ENCODE data around the gene TMUB1. TPM values are rescaled to one million over a fixed set of nuclear protein-coding genes. Genes with fewer than 3 reads are reported as not detected.
A peak's percentile ranks its signal among the peaks of the same experiment; 100 is the strongest.

TMUB1 gene
- total and polyA plus RNA-seq, 9 of the 15 experiments (the other 6 are each of a cell fraction or from before 2014, with no cell fraction given), result 0.14 to 241 (median 74.1) TPM

DNA sequence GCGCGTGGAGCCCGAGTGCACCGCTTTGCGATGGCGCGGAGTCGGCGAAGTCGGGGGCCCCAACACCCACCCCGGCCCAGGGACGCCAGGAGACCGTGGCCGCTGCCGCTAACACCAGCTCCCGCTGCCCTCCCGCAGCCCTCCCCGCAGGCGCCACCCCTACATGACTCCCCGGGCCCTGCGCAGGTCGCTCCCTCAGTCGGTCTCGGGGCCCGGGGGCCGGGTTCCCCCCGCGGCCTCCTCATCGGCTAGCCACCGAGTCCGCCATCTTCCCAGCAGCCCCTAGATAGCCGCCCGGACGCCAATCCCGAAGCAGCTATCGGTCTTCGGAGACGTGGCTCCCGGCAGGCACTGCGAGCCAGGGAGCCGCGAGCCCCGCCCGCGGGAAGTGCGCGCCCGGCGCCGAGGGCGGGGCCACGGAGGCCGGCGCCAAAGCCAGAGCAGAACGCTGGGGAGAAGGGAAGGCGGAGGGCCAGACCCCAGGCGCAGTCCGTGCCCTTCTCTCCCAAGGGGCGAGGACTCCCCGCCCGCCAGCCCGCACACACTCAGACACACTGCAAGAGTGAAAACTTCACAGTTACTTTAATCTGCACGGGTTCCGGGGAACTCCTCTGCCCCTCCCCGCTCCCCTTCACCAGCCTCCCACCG is 2.6 kb downstream of the TMUB1 start, which contains the start of gene FASTK (continued):
- TF ChIP-seq SREBF2 (CRISPR knock-in tag; IDR thresholded peaks at IDR 0.05) (no peak), FUS (optimal IDR thresholded peaks at IDR 0.05; ENCODE audit: low read depth, low read length) (peak; percentile 68), PHB (CRISPR knock-in tag; IDR thresholded peaks at IDR 0.05) (peak; percentile 85; the same call in 1 of the 2 replicates), ZKSCAN1 (IDR thresholded peaks at IDR 0.05; ENCODE audit: low read depth, low read length) (0 out of 2 replicates have a peak, but pooled peaks have one; percentile 19), RBM39 (optimal IDR thresholded peaks at IDR 0.05; ENCODE audit: low read depth, low read length) (no peak), NFRKB (IDR thresholded peaks at IDR 0.05; ENCODE audit: low read depth) (peak; percentile 92; the same call in 1 of the 2 replicates), GABPB1 (CRISPR knock-in tag; IDR thresholded peaks at IDR 0.05) (peak; percentile 73; the same call in 1 of the 2 replicates), GATAD2A (IDR thresholded peaks at IDR 0.05) (peak; percentile 41; the same call in 1 of the 2 replicates), ZNF699 (CRISPR knock-in tag; IDR thresholded peaks at IDR 0.05; ENCODE audit: insufficient replicate concordance) (no peak), SMAD2 (IDR thresholded peaks at IDR 0.05; ENCODE audit: low read depth, low read length) (no peak), CHD4 (IDR thresholded peaks at IDR 0.05; ENCODE audit: insufficient read depth, insufficient replicate concordance, low read depth, low read length, poor library complexity, severe bottlenecking) (no peak), FOXA1 (IDR thresholded peaks at IDR 0.05; ENCODE audit: borderline replicate concordance) (no peak)
- TF ChIP-seq, protein P1, sequence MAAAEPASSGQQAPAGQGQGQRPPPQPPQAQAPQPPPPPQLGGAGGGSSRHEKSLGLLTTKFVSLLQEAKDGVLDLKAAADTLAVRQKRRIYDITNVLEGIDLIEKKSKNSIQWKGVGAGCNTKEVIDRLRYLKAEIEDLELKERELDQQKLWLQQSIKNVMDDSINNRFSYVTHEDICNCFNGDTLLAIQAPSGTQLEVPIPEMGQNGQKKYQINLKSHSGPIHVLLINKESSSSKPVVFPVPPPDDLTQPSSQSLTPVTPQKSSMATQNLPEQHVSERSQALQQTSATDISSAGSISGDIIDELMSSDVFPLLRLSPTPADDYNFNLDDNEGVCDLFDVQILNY (CRISPR knock-in tag; IDR thresholded peaks at IDR 0.05), result no peak
- TF ChIP-seq, protein P2, sequence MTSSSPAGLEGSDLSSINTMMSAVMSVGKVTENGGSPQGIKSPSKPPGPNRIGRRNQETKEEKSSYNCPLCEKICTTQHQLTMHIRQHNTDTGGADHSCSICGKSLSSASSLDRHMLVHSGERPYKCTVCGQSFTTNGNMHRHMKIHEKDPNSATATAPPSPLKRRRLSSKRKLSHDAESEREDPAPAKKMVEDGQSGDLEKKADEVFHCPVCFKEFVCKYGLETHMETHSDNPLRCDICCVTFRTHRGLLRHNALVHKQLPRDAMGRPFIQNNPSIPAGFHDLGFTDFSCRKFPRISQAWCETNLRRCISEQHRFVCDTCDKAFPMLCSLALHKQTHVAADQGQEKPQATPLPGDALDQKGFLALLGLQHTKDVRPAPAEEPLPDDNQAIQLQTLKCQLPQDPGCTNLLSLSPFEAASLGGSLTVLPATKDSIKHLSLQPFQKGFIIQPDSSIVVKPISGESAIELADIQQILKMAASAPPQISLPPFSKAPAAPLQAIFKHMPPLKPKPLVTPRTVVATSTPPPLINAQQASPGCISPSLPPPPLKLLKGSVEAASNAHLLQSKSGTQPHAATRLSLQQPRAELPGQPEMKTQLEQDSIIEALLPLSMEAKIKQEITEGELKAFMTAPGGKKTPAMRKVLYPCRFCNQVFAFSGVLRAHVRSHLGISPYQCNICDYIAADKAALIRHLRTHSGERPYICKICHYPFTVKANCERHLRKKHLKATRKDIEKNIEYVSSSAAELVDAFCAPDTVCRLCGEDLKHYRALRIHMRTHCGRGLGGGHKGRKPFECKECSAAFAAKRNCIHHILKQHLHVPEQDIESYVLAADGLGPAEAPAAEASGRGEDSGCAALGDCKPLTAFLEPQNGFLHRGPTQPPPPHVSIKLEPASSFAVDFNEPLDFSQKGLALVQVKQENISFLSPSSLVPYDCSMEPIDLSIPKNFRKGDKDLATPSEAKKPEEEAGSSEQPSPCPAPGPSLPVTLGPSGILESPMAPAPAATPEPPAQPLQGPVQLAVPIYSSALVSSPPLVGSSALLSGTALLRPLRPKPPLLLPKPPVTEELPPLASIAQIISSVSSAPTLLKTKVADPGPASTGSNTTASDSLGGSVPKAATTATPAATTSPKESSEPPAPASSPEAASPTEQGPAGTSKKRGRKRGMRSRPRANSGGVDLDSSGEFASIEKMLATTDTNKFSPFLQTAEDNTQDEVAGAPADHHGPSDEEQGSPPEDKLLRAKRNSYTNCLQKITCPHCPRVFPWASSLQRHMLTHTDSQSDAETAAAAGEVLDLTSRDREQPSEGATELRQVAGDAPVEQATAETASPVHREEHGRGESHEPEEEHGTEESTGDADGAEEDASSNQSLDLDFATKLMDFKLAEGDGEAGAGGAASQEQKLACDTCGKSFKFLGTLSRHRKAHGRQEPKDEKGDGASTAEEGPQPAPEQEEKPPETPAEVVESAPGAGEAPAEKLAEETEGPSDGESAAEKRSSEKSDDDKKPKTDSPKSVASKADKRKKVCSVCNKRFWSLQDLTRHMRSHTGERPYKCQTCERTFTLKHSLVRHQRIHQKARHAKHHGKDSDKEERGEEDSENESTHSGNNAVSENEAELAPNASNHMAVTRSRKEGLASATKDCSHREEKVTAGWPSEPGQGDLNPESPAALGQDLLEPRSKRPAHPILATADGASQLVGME (CRISPR knock-in tag; IDR thresholded peaks at IDR 0.05), result peak; percentile 6; the same call in 1 of the 2 replicates
- TF ChIP-seq, protein P3, sequence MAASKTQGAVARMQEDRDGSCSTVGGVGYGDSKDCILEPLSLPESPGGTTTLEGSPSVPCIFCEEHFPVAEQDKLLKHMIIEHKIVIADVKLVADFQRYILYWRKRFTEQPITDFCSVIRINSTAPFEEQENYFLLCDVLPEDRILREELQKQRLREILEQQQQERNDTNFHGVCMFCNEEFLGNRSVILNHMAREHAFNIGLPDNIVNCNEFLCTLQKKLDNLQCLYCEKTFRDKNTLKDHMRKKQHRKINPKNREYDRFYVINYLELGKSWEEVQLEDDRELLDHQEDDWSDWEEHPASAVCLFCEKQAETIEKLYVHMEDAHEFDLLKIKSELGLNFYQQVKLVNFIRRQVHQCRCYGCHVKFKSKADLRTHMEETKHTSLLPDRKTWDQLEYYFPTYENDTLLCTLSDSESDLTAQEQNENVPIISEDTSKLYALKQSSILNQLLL (CRISPR knock-in tag; IDR thresholded peaks at IDR 0.05; ENCODE audit: borderline replicate concordance), result no peak
- TF ChIP-seq, protein P4, sequence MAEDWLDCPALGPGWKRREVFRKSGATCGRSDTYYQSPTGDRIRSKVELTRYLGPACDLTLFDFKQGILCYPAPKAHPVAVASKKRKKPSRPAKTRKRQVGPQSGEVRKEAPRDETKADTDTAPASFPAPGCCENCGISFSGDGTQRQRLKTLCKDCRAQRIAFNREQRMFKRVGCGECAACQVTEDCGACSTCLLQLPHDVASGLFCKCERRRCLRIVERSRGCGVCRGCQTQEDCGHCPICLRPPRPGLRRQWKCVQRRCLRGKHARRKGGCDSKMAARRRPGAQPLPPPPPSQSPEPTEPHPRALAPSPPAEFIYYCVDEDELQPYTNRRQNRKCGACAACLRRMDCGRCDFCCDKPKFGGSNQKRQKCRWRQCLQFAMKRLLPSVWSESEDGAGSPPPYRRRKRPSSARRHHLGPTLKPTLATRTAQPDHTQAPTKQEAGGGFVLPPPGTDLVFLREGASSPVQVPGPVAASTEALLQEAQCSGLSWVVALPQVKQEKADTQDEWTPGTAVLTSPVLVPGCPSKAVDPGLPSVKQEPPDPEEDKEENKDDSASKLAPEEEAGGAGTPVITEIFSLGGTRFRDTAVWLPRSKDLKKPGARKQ (CRISPR knock-in tag; IDR thresholded peaks at IDR 0.05), result no peak
- TF ChIP-seq, protein P5, sequence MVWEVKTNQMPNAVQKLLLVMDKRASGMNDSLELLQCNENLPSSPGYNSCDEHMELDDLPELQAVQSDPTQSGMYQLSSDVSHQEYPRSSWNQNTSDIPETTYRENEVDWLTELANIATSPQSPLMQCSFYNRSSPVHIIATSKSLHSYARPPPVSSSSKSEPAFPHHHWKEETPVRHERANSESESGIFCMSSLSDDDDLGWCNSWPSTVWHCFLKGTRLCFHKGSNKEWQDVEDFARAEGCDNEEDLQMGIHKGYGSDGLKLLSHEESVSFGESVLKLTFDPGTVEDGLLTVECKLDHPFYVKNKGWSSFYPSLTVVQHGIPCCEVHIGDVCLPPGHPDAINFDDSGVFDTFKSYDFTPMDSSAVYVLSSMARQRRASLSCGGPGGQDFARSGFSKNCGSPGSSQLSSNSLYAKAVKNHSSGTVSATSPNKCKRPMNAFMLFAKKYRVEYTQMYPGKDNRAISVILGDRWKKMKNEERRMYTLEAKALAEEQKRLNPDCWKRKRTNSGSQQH (CRISPR knock-in tag; IDR thresholded peaks at IDR 0.05), result 0 out of 2 replicates have a peak, but pooled peaks have one; percentile 68

Data from K562 (cell line).